Measurements from ENCODE around the gene CCNI.
A peak's percentile ranks its signal among the peaks of the same experiment; 100 is the strongest.

The CCNI gene

DNA sequence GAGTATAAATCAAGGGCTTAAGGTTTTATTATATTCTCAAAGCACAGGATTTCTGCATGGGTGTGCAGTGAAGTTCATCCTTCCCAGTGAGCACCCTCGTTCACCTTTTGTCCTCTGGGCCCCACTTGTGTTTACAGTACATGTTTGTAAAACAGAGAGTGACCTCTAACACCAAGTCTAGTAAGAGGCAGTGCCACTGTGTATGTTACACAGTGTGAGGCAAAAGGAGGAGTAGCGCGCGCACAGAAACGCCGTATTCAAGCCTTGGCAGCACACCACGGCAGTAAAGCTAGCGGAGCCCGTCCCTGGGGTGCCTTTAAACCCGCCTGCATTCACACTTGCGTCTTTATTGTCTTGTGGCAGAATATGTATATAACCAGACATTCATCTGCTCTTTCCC is 51.9 kb downstream of the CCNI start:
- TF ChIP-seq CSDC2 (CRISPR knock-in tag; IDR thresholded peaks at IDR 0.05) (no peak), TOX (CRISPR knock-in tag; IDR thresholded peaks at IDR 0.05; ENCODE audit: borderline replicate concordance) (no peak), SNAI2 (CRISPR knock-in tag; IDR thresholded peaks at IDR 0.05) (no peak), ZFP30 (CRISPR knock-in tag; IDR thresholded peaks at IDR 0.05) (no peak), ZNF8 (CRISPR knock-in tag; IDR thresholded peaks at IDR 0.05) (no peak), OSR1 (CRISPR knock-in tag; IDR thresholded peaks at IDR 0.05) (no peak), ESRRG (CRISPR knock-in tag; IDR thresholded peaks at IDR 0.05) (no peak), ZNF70 (CRISPR knock-in tag; IDR thresholded peaks at IDR 0.05) (no peak), ZC3H10 (CRISPR knock-in tag; IDR thresholded peaks at IDR 0.05) (no peak), TCF4 (CRISPR knock-in tag; IDR thresholded peaks at IDR 0.05; ENCODE audit: borderline replicate concordance) (no peak), ZNF565 (CRISPR knock-in tag; conservative IDR thresholded peaks at IDR 0.05; ENCODE audit: low read depth) (no peak)
- TF ChIP-seq, protein P1, sequence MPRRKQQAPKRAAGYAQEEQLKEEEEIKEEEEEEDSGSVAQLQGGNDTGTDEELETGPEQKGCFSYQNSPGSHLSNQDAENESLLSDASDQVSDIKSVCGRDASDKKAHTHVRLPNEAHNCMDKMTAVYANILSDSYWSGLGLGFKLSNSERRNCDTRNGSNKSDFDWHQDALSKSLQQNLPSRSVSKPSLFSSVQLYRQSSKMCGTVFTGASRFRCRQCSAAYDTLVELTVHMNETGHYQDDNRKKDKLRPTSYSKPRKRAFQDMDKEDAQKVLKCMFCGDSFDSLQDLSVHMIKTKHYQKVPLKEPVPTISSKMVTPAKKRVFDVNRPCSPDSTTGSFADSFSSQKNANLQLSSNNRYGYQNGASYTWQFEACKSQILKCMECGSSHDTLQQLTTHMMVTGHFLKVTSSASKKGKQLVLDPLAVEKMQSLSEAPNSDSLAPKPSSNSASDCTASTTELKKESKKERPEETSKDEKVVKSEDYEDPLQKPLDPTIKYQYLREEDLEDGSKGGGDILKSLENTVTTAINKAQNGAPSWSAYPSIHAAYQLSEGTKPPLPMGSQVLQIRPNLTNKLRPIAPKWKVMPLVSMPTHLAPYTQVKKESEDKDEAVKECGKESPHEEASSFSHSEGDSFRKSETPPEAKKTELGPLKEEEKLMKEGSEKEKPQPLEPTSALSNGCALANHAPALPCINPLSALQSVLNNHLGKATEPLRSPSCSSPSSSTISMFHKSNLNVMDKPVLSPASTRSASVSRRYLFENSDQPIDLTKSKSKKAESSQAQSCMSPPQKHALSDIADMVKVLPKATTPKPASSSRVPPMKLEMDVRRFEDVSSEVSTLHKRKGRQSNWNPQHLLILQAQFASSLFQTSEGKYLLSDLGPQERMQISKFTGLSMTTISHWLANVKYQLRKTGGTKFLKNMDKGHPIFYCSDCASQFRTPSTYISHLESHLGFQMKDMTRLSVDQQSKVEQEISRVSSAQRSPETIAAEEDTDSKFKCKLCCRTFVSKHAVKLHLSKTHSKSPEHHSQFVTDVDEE (CRISPR knock-in tag; IDR thresholded peaks at IDR 0.05), result no peak
- TF ChIP-seq, protein P2, sequence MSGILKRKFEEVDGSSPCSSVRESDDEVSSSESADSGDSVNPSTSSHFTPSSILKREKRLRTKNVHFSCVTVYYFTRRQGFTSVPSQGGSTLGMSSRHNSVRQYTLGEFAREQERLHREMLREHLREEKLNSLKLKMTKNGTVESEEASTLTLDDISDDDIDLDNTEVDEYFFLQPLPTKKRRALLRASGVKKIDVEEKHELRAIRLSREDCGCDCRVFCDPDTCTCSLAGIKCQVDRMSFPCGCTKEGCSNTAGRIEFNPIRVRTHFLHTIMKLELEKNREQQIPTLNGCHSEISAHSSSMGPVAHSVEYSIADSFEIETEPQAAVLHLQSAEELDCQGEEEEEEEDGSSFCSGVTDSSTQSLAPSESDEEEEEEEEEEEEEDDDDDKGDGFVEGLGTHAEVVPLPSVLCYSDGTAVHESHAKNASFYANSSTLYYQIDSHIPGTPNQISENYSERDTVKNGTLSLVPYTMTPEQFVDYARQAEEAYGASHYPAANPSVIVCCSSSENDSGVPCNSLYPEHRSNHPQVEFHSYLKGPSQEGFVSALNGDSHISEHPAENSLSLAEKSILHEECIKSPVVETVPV (CRISPR knock-in tag; IDR thresholded peaks at IDR 0.05), result no peak
- TF ChIP-seq, protein P3, sequence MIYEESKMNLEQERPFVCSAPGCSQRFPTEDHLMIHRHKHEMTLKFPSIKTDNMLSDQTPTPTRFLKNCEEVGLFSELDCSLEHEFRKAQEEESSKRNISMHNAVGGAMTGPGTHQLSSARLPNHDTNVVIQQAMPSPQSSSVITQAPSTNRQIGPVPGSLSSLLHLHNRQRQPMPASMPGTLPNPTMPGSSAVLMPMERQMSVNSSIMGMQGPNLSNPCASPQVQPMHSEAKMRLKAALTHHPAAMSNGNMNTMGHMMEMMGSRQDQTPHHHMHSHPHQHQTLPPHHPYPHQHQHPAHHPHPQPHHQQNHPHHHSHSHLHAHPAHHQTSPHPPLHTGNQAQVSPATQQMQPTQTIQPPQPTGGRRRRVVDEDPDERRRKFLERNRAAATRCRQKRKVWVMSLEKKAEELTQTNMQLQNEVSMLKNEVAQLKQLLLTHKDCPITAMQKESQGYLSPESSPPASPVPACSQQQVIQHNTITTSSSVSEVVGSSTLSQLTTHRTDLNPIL (CRISPR knock-in tag; IDR thresholded peaks at IDR 0.05; ENCODE audit: low read depth), result no peak
- ATAC-seq, result no peak

DNA sequence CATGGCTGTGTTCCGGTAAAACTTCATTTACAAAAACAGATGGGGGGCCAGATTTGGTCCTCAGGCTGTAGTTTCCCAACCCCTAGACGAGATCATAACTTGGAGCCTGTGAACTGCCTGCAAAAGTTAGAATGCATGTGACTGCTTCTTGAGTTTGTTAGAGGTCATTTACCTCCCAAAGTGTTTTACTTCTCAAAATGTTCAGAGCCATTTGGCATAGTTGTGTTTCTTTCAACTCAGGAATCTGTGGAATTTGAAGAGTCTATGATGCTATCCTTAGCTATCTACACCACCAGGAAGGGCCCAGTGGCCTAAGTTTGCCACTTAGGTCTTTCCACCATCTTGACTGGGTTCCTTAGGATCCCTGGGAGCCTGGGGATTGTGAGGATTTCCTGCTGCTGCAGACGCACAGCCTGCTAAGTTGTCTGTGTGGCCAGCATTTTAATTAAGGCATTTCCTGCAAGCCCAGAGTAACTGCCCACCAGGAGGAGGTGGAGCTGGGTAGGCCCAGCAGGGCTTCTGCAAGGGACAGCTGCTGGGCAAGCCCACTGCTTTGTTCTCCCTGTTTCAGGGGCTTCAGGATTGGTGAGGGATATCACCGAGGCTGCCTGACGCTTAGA is 53.1 kb downstream of the CCNI start:
- TF ChIP-seq, protein P3 (CRISPR knock-in tag; IDR thresholded peaks at IDR 0.05; ENCODE audit: low read depth), result no peak
- TF ChIP-seq TCF4 (CRISPR knock-in tag; IDR thresholded peaks at IDR 0.05; ENCODE audit: borderline replicate concordance) (no peak), SNAI2 (CRISPR knock-in tag; IDR thresholded peaks at IDR 0.05) (no peak), ZC3H10 (CRISPR knock-in tag; IDR thresholded peaks at IDR 0.05) (no peak), CSDC2 (CRISPR knock-in tag; IDR thresholded peaks at IDR 0.05) (0 out of 2 replicates have a peak, but pooled peaks have one; percentile 53), BACH2 (CRISPR knock-in tag; IDR thresholded peaks at IDR 0.05; ENCODE audit: borderline replicate concordance) (no peak), ZFP3 (CRISPR knock-in tag; IDR thresholded peaks at IDR 0.05) (no peak), ARNTL (CRISPR knock-in tag; IDR thresholded peaks at IDR 0.05; ENCODE audit: borderline replicate concordance, low read depth) (no peak), OSR1 (CRISPR knock-in tag; IDR thresholded peaks at IDR 0.05) (no peak), ZNF8 (CRISPR knock-in tag; IDR thresholded peaks at IDR 0.05) (no peak), ZNF70 (CRISPR knock-in tag; IDR thresholded peaks at IDR 0.05) (no peak), ESRRG (CRISPR knock-in tag; IDR thresholded peaks at IDR 0.05) (no peak), ISL1 (CRISPR knock-in tag; IDR thresholded peaks at IDR 0.05) (peak; percentile 47; the same call in 1 of the 2 replicates)
- TF ChIP-seq, protein P2 (CRISPR knock-in tag; IDR thresholded peaks at IDR 0.05), result no peak
- peak; percentile 90 for ATAC-seq

DNA sequence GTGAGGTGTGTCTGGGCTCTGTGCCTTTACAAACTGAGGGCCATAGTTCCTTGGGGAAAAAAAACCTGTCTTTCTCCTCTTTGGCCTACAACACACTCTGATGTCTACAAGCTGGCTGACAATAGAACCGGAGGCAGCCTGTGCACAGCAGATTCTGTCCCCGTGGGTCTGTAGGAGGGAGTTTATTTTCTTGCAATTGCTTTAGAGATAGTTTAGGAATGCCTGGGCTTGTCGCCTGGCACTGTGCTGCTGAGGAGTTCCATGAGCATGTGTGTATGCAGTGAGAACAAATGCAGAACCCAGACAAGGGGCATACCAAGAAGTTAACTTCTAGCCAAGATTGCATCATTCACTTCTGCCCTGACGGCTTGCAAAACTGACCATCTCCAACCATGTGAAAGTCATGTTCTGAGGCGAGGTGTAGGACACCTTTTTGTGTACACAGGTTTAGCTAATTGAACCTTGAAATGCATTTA is 54.1 kb downstream of the CCNI start:
- peak; percentile 51 for ATAC-seq
- TF ChIP-seq ARNTL (CRISPR knock-in tag; IDR thresholded peaks at IDR 0.05; ENCODE audit: borderline replicate concordance, low read depth), result no peak
- TF ChIP-seq, protein P4, sequence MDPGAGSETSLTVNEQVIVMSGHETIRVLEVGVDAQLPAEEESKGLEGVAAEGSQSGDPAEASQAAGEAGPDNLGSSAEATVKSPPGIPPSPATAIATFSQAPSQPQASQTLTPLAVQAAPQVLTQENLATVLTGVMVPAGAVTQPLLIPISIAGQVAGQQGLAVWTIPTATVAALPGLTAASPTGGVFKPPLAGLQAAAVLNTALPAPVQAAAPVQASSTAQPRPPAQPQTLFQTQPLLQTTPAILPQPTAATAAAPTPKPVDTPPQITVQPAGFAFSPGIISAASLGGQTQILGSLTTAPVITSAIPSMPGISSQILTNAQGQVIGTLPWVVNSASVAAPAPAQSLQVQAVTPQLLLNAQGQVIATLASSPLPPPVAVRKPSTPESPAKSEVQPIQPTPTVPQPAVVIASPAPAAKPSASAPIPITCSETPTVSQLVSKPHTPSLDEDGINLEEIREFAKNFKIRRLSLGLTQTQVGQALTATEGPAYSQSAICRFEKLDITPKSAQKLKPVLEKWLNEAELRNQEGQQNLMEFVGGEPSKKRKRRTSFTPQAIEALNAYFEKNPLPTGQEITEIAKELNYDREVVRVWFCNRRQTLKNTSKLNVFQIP (CRISPR knock-in tag; IDR thresholded peaks at IDR 0.05; ENCODE audit: borderline replicate concordance, low read depth), result no peak
- TF ChIP-seq, protein P3 (CRISPR knock-in tag; IDR thresholded peaks at IDR 0.05; ENCODE audit: low read depth), result no peak
- TF ChIP-seq ZFP30 (CRISPR knock-in tag; IDR thresholded peaks at IDR 0.05), result no peak
- TF ChIP-seq, protein P5, sequence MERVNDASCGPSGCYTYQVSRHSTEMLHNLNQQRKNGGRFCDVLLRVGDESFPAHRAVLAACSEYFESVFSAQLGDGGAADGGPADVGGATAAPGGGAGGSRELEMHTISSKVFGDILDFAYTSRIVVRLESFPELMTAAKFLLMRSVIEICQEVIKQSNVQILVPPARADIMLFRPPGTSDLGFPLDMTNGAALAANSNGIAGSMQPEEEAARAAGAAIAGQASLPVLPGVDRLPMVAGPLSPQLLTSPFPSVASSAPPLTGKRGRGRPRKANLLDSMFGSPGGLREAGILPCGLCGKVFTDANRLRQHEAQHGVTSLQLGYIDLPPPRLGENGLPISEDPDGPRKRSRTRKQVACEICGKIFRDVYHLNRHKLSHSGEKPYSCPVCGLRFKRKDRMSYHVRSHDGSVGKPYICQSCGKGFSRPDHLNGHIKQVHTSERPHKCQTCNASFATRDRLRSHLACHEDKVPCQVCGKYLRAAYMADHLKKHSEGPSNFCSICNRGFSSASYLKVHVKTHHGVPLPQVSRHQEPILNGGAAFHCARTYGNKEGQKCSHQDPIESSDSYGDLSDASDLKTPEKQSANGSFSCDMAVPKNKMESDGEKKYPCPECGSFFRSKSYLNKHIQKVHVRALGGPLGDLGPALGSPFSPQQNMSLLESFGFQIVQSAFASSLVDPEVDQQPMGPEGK (CRISPR knock-in tag; IDR thresholded peaks at IDR 0.05; ENCODE audit: borderline replicate concordance), result no peak
- TF ChIP-seq TCF4 (CRISPR knock-in tag; IDR thresholded peaks at IDR 0.05; ENCODE audit: borderline replicate concordance), result no peak
- no peak for TF ChIP-seq RARB (CRISPR knock-in tag; IDR thresholded peaks at IDR 0.05)

Measured in SK-N-SH treated with all-trans-retinoic acid at 6 μM for 48 hours (cell line).